Fibroblast of lung (primary cell): Measurements from ENCODE around the gene PRPSAP2. TPM values are rescaled to one million over a fixed set of nuclear protein-coding genes. Genes with fewer than 3 reads are reported as not detected.

Source experiments
- DNase-seq, 2 donors: peaks; one replicate each; pipeline versions ENCODE4 v3.0.0 to v3.0.0-alpha.2; 2010; ENCODE audit warnings: low read depth in 2 of 2
- H2AFZ ChIP-seq: 2 replicates; pipeline ENCODE4 v1.5.1; 2012; ENCODE audit warnings: low read length, control low read depth, inconsistent platforms
- H3K27ac ChIP-seq: 2 replicates; pipeline ENCODE4 v1.5.1; 2011; ENCODE audit warnings: low read length, control low read depth; ENCODE audit not compliant: insufficient read depth
- H3K27me3 ChIP-seq: 2 replicates; pipeline ENCODE4 v1.5.1; 2011; ENCODE audit warnings: mild to moderate bottlenecking, low read length; ENCODE audit not compliant: control insufficient read depth, insufficient read depth
- H3K36me3 ChIP-seq: 2 replicates; pipeline ENCODE4 v1.5.1; 2011; ENCODE audit warnings: low read length; ENCODE audit not compliant: control insufficient read depth, insufficient read depth
- H3K4me1 ChIP-seq: 2 replicates; pipeline ENCODE4 v1.5.1; 2011; ENCODE audit warnings: low read length; ENCODE audit not compliant: control insufficient read depth, insufficient read depth; ENCODE audit errors: extremely low read depth
- H3K4me2 ChIP-seq: 2 replicates; pipeline ENCODE4 v1.5.1; 2011; ENCODE audit warnings: low read length, control low read depth; ENCODE audit not compliant: insufficient read depth; ENCODE audit errors: extremely low read depth
- H3K4me3 ChIP-seq, 4 experiments: fragments of 200-600 bp in 1 of 4; sonication (generic) in 1 of 4; replicated peaks in 1 of 4; 2 replicates each; pipeline ENCODE4 v1.5.1; 2011 to 2016; ENCODE audit warnings: low read length in 4 of 4, low read depth in 3 of 4, mild to moderate bottlenecking in 3 of 4, control low read depth in 2 of 4, inconsistent platforms in 1 of 4, mixed read lengths in 1 of 4; ENCODE audit not compliant: insufficient read depth in 1 of 4; ENCODE audit errors: control extremely low read depth in 1 of 4
- H3K79me2 ChIP-seq: 2 replicates; pipeline ENCODE4 v1.5.1; 2012; ENCODE audit warnings: mild to moderate bottlenecking, low read length, inconsistent platforms; ENCODE audit not compliant: control insufficient read depth, insufficient read depth
- H3K9ac ChIP-seq: 2 replicates; pipeline ENCODE4 v1.5.1; 2011; ENCODE audit warnings: mild to moderate bottlenecking, low read length, control low read depth; ENCODE audit not compliant: insufficient read depth
- H3K9me3 ChIP-seq: 2 replicates; pipeline ENCODE4 v1.5.1; 2012; ENCODE audit warnings: low read depth, low read length; ENCODE audit not compliant: control insufficient read depth, insufficient read depth
- H4K20me1 ChIP-seq: 2 replicates; pipeline ENCODE4 v1.5.1; 2011; ENCODE audit warnings: low read length; ENCODE audit not compliant: control insufficient read depth, insufficient read depth; ENCODE audit errors: extremely low read depth
- CTCF ChIP-seq, 2 donors: IDR thresholded peaks in 1 of 2; conservative IDR thresholded peaks in 1 of 2; 1 replicate in 1 of 2; 2 replicates in 1 of 2; pipeline ENCODE4 v1.5.1; 2011 to 2012; ENCODE audit warnings: low read length in 2 of 2, control low read depth in 1 of 2, inconsistent platforms in 1 of 2, low read depth in 1 of 2, mild to moderate bottlenecking in 1 of 2
- EZH2 ChIP-seq: IDR thresholded peaks from 2 replicates; pipeline ENCODE4 v1.5.1; 2012; ENCODE audit warnings: low read length, control low read depth, mild to moderate bottlenecking; ENCODE audit errors: missing control alignments
- polyA plus RNA-seq, 2 donors: library from polyadenylated mRNA; depleted of rRNA in 1 of 2; stranded (reverse) in 1 of 2; unstranded in 1 of 2; fragments of >200 nt; gene quantifications; 2 replicates each; pipeline ENCODE4 v1.2.1, GENCODE V29; 2011 to 2012; ENCODE audit warnings: missing spikeins in 1 of 2
- total RNA-seq: library from RNA; depleted of rRNA; stranded (reverse); fragments of >200 nt; gene quantifications from 2 replicates; pipeline ENCODE4 v1.2.1, GENCODE V29; 2014

PRPSAP2 gene
- total and polyA plus RNA-seq, 2 donors (not counting 1 experiment from before 2014, with no cell fraction given) = 23.1 to 47.4 TPM

GRCh38 chr17:18944646-18945045 lies 86.7 kb downstream of the PRPSAP2 start:
- Histone ChIP-seq H3K36me3 (no peaks in the 10 kb centered on the region), H3K4me3 (no peak overlapping the region), H4K20me1 (no peaks in the 10 kb centered on the region), H3K79me2 (no peaks in the 10 kb centered on the region), H3K4me2 (no peak overlapping the region), H3K27me3 (peaks cover 20% of the 10 kb centered on the region), H2AFZ (no peak overlapping the region), H3K27ac (no peak overlapping the region), H3K9ac (no peak overlapping the region), H3K4me1 (no peaks in the 10 kb centered on the region), H3K9me3 (no peaks in the 10 kb centered on the region)
- no peak for DNase-seq
- no peak for TF ChIP-seq EZH2
- TF ChIP-seq CTCF (conservative IDR thresholded peaks at IDR 0.05 in 1 of 2, IDR thresholded peaks at IDR 0.05 in 1 of 2; ENCODE audit: low read depth in 1 of 2, low read length in 2 of 2) = no peak

DNA sequence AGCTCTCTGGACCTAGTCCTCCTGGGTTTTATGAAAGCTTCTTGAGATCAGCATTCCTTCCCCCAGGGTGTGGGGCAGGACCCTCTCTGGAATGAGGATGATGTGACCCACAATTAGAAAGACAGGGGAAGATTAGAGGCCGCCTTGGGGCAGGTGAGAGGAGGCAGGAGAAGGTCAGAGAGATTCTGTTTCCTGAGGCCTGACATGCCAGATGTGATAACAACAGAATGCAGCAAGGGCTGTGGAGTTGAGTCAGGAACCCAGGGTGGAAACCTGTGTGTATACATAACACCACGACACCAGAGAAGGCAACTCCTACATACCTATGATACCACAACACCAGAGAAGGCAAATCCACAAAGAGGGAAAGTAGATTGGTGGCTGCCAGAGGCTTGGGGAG lies 88.6 kb downstream of the PRPSAP2 start:
- TF ChIP-seq EZH2 = no peak
- no peak for TF ChIP-seq CTCF (conservative IDR thresholded peaks at IDR 0.05 in 1 of 2, IDR thresholded peaks at IDR 0.05 in 1 of 2; ENCODE audit: low read depth in 1 of 2, low read length in 2 of 2)

DNA sequence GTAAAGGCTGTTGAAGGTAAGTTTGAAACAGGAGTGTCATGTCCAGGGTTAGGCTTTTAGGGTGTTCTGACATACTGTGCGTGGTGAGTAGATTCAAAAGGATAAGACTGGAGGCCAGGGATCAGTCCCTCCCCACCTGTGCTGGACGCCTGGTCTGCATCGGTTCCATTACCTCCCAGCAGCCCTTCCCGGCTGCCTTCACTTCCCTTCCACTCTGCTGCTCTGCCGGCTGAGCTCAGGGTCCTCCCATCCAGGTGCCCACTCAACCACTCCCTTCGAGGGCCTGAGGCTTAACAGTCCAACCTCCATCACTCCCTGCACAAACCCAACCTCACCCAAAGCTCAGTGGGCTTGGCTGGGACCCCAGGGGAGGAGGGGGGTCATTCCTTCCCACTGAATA lies 89.9 kb downstream of the PRPSAP2 start:
- peaks cover 31% of the 10 kb centered on the region for H3K27me3 ChIP-seq

More for the DNA sequence above, 88.6 kb downstream of the PRPSAP2 start:
- Histone ChIP-seq H3K79me2 (no peaks in the 10 kb centered on the region), H3K27ac (no peak overlapping the region), H4K20me1 (no peaks in the 10 kb centered on the region), H3K4me1 (no peaks in the 10 kb centered on the region), H3K4me2 (no peak overlapping the region), H3K36me3 (no peaks in the 10 kb centered on the region), H2AFZ (no peak overlapping the region), H3K9ac (no peak overlapping the region), H3K9me3 (no peaks in the 10 kb centered on the region), H3K4me3 (no peak overlapping the region), H3K27me3 (peaks cover 31% of the 10 kb centered on the region)
- peak in 1 of 2 donors; percentile 34 for DNase-seq

More for the DNA sequence above, 89.9 kb downstream of the PRPSAP2 start:
- Histone ChIP-seq H2AFZ (no peak overlapping the region), H3K79me2 (no peaks in the 10 kb centered on the region), H4K20me1 (no peaks in the 10 kb centered on the region), H3K27ac (no peak overlapping the region), H3K4me3 (no peak overlapping the region), H3K4me2 (no peak overlapping the region), H3K9me3 (no peaks in the 10 kb centered on the region), H3K9ac (no peak overlapping the region), H3K36me3 (no peaks in the 10 kb centered on the region), H3K4me1 (no peaks in the 10 kb centered on the region)
- DNase-seq = no peak
- TF ChIP-seq EZH2 = no peak
- no peak for TF ChIP-seq CTCF (conservative IDR thresholded peaks at IDR 0.05 in 1 of 2, IDR thresholded peaks at IDR 0.05 in 1 of 2; ENCODE audit: low read depth in 1 of 2, low read length in 2 of 2)
